ENCODE measurements around the gene CCDC14.

DNA sequence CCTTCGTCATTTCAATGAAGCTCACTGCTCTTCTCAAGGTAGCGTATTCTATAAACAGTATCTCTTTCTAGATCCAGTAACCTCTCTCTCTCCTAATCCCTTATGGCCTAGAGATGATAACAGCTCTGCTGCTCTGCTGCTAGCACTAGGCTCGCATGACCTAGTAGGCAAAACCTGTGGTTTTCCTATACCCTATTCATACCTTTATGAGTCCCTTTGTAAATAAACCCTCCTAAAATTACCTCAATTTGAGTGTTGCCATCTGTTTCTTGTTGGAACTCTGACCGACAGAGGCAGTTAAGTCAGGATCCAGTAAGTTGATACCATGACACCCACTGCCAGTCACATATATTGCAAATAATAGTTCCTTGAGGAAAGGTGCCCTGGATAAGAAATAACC is 7.3 kb downstream of the CCDC14 start:
- TF ChIP-seq FOS (IDR thresholded peaks at IDR 0.05; ENCODE audit: low read depth, low read length) (no peak), CEBPB (IDR thresholded peaks at IDR 0.05; ENCODE audit: low read depth, low read length) (no peak), SMC3 (IDR thresholded peaks at IDR 0.05; ENCODE audit: low read depth, low read length) (no peak), RFX5 (IDR thresholded peaks at IDR 0.05; ENCODE audit: low read depth, low read length) (no peak), POLR2A (IDR thresholded peaks at IDR 0.05; ENCODE audit: low read depth, low read length) (no peak), USF2 (IDR thresholded peaks at IDR 0.05; ENCODE audit: low read depth, low read length) (no peak)
- TF ChIP-seq, protein P1, sequence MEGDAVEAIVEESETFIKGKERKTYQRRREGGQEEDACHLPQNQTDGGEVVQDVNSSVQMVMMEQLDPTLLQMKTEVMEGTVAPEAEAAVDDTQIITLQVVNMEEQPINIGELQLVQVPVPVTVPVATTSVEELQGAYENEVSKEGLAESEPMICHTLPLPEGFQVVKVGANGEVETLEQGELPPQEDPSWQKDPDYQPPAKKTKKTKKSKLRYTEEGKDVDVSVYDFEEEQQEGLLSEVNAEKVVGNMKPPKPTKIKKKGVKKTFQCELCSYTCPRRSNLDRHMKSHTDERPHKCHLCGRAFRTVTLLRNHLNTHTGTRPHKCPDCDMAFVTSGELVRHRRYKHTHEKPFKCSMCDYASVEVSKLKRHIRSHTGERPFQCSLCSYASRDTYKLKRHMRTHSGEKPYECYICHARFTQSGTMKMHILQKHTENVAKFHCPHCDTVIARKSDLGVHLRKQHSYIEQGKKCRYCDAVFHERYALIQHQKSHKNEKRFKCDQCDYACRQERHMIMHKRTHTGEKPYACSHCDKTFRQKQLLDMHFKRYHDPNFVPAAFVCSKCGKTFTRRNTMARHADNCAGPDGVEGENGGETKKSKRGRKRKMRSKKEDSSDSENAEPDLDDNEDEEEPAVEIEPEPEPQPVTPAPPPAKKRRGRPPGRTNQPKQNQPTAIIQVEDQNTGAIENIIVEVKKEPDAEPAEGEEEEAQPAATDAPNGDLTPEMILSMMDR (conservative IDR thresholded peaks at IDR 0.05; ENCODE audit: low read depth, low read length) = no peak
